Suprapubic skin (tissue), 4 donors: ENCODE results near the gene APOBEC3C. TPM values are rescaled to one million over a fixed set of nuclear protein-coding genes. Genes with fewer than 3 reads are reported as not detected.

ENCODE experiments used
- DNase-seq, 2 donors: peaks; one replicate each; pipeline ENCODE4 v3.0.0-alpha.2; 2019; ENCODE audit warnings: low spot score in 2 of 2
- H3K27ac ChIP-seq: fragments of 200-600 bp; sonication (generic); one replicate; pipeline ENCODE4 v1.5.1; 2019
- H3K27me3 ChIP-seq: fragments of 200-600 bp; sonication (generic); one replicate; pipeline ENCODE4 v1.5.1; 2019
- H3K36me3 ChIP-seq: fragments of 200-600 bp; sonication (generic); one replicate; pipeline ENCODE4 v1.5.1; 2019
- H3K4me1 ChIP-seq: fragments of 200-600 bp; sonication (generic); one replicate; pipeline ENCODE4 v1.5.1; 2019
- H3K4me3 ChIP-seq: fragments of 200-600 bp; sonication (generic); one replicate; pipeline ENCODE4 v1.5.1; 2019; ENCODE audit warnings: mild to moderate bottlenecking
- H3K9me3 ChIP-seq: fragments of 200-600 bp; sonication (generic); one replicate; pipeline ENCODE4 v1.5.1; 2019
- EP300 ChIP-seq: sonication (generic); formaldehyde crosslinking; IDR thresholded peaks from one replicate; pipeline ENCODE4 v1.6.1; 2017; ENCODE audit warnings: antibody characterized with exemption
- POLR2A ChIP-seq, 2 donors: fragments of 450-650 bp; IDR thresholded peaks; one replicate each; pipeline ENCODE4 v1.6.1; 2017; ENCODE audit warnings: antibody characterized with exemption in 2 of 2, mild to moderate bottlenecking in 2 of 2, moderate library complexity in 2 of 2
- POLR2AphosphoS5 ChIP-seq, 3 donors: sonication (generic); formaldehyde crosslinking; IDR thresholded peaks; one replicate each; pipeline ENCODE4 v1.6.1; 2017; ENCODE audit warnings: antibody characterized with exemption in 3 of 3
- WGBS: methylation state at CpG from one replicate; pipeline ENCODE4 v1.1.5; 2018; 5-methylcytosine and 5-hydroxymethylcytosine counted together
- total RNA-seq, 4 donors: library from RNA; depleted of rRNA; stranded (reverse); fragments of >200 nt; gene quantifications; one replicate each; pipeline ENCODE4 v1.1.0, GENCODE V29; 2016
- TF ChIP-seq, protein P1 (sequence below), 2 donors: fragments of 200-600 bp in 1 of 2; fragments of 450-650 bp in 1 of 2; sonication (generic) in 1 of 2; IDR thresholded peaks; one replicate each; pipeline ENCODE4 v1.5.1; 2016 to 2019; ENCODE audit warnings: antibody characterized with exemption in 2 of 2, mild to moderate bottlenecking in 1 of 2, moderate library complexity in 1 of 2

Gene APOBEC3C
- total RNA-seq = 10 to 100 TPM in 1 of 4 donors, 1 to 10 TPM in 3; 6.6 to 10.5 (median 7.8) TPM

DNA sequence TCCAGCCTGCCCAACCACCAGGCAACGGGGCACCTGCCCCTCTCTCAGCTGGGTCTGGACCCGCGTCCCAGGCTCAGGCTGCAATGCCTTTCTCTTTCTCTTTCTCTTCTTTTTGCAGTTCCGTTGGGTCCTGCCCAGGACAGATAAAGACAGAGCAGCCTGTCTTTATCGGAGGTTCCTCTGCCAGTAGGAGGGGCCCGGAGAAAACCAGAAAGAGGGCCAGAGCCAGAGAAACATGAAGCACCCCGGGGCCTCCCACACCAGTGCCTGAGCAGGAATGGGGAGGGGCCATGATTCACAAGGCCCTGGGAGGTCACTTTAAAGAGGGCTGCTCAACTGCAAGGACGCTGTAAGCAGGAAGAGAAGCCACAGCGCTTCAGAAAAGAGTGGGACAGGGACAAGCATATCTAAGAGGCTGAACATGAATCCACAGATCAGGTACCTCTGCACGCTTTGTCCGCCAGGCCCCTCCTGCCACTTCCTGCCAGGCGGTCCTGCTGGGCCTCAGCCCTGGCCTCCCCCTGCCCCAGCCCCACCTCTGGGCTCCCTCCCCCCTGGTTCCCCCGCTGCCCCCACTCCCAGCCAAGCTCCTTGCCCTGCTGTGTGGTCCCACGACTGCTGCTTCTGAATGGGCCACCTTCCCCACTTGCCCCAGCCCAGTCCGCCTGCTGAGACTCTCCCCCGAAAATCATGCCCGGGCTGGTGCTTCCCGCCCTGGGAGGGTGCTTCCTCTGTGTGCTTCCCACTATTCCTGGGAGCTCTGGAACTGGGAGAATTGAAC is at the start of gene APOBEC3C:
APOBEC3C (plus strand) TSS at position 316 of the 781 bp plus-strand sequence; CDS start at position 422, 106 bp downstream.
- DNase-seq = peak; percentile 79 to 85
- no peak for TF ChIP-seq EP300
- TF ChIP-seq, protein P1, sequence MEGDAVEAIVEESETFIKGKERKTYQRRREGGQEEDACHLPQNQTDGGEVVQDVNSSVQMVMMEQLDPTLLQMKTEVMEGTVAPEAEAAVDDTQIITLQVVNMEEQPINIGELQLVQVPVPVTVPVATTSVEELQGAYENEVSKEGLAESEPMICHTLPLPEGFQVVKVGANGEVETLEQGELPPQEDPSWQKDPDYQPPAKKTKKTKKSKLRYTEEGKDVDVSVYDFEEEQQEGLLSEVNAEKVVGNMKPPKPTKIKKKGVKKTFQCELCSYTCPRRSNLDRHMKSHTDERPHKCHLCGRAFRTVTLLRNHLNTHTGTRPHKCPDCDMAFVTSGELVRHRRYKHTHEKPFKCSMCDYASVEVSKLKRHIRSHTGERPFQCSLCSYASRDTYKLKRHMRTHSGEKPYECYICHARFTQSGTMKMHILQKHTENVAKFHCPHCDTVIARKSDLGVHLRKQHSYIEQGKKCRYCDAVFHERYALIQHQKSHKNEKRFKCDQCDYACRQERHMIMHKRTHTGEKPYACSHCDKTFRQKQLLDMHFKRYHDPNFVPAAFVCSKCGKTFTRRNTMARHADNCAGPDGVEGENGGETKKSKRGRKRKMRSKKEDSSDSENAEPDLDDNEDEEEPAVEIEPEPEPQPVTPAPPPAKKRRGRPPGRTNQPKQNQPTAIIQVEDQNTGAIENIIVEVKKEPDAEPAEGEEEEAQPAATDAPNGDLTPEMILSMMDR (IDR thresholded peaks at IDR 0.05) = no peak
- no peak for TF ChIP-seq POLR2AphosphoS5 (IDR thresholded peaks at IDR 0.05)
- TF ChIP-seq POLR2A (IDR thresholded peaks at IDR 0.05) = no peak
- 13% methylated on average over 16 of the region's 18 CpGs for WGBS
- Histone ChIP-seq H3K27me3 (no peaks in the 10 kb centered on the region), H3K36me3 (peaks cover 4% of the 10 kb centered on the region), H3K4me3 (peak within 1 kb of the TSS; percentile 57), H3K4me1 (peaks cover 20% of the 10 kb centered on the region), H3K27ac (peak within 1 kb of the TSS; percentile 83), H3K9me3 (no peaks in the 10 kb centered on the region)

- no peak for DNase-seq
- Histone ChIP-seq H3K27me3 (no peaks in the 10 kb centered on the region), H3K36me3 (no peaks in the 10 kb centered on the region), H3K27ac (no peak overlapping the region), H3K4me3 (no peak overlapping the region), H3K9me3 (no peaks in the 10 kb centered on the region), H3K4me1 (peaks cover 16% of the 10 kb centered on the region)
- no CpG with 5 or more reads among the region's 7 CpGs for WGBS
- TF ChIP-seq POLR2AphosphoS5 (IDR thresholded peaks at IDR 0.05) (no peak), EP300 (no peak), POLR2A (IDR thresholded peaks at IDR 0.05) (no peak)
- TF ChIP-seq, protein P1 (IDR thresholded peaks at IDR 0.05) = no peak
These were observed 49.8 kb upstream of the APOBEC3C start for GRCh38 chr22:38964306-38964705.

GRCh38 chr22:38964989-38965388 is 49.1 kb upstream of the APOBEC3C start:
- Histone ChIP-seq H3K4me3 (no peak overlapping the region), H3K9me3 (no peaks in the 10 kb centered on the region), H3K4me1 (peaks cover 16% of the 10 kb centered on the region), H3K27ac (no peak overlapping the region), H3K36me3 (no peaks in the 10 kb centered on the region), H3K27me3 (no peaks in the 10 kb centered on the region)
- TF ChIP-seq EP300 (no peak), POLR2A (IDR thresholded peaks at IDR 0.05) (no peak), POLR2AphosphoS5 (IDR thresholded peaks at IDR 0.05) (no peak)
- TF ChIP-seq, protein P1 (IDR thresholded peaks at IDR 0.05) = no peak
- WGBS = no CpG with 5 or more reads among the region's 4 CpGs
- DNase-seq = no peak

DNA sequence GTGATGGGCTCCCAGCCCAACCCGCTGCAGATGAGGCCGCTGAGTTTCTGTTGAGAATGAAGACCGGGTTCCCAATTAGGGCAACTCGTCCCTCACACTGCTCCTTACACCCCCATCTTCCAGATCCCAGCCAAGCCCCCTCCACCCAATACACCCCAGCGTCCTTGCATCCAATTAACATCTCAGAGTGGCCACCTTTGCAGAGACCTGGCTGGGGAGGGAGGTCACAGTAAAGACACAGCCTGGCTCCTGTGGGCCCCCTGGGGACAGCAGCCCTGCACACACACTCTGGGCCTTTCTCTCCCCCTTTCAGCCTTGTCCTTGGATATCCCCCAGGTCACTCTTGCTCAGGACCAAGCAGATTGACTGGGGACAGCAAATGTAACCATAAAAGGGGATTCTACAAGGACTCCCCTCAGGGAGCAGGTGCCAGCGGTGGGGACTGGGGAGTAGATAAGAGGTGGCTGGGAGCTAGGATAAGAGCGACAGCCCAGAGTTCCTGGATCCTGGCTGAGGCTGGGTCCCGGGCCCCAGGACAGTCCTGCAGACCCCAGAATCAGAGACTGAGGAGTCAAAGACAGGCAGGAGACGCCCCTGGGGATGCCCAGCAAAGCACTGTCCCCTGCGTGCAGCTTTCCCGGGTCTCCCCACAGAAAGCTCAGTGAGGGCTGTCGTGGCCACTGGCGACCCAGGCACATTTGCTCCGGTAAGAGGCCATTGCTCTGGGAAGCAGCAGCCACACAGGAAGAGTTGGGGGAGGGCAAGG is 48.3 kb upstream of the APOBEC3C start:
- Histone ChIP-seq H3K4me3 (no peak overlapping the region), H3K27me3 (no peaks in the 10 kb centered on the region), H3K9me3 (no peaks in the 10 kb centered on the region), H3K36me3 (no peaks in the 10 kb centered on the region), H3K4me1 (peaks cover 16% of the 10 kb centered on the region), H3K27ac (no peak overlapping the region)
- DNase-seq = no peak
- WGBS = no CpG with 5 or more reads among the region's 14 CpGs
- TF ChIP-seq, protein P1 (IDR thresholded peaks at IDR 0.05) = no peak
- TF ChIP-seq POLR2A (IDR thresholded peaks at IDR 0.05) (no peak), POLR2AphosphoS5 (IDR thresholded peaks at IDR 0.05) (no peak), EP300 (no peak)

DNA sequence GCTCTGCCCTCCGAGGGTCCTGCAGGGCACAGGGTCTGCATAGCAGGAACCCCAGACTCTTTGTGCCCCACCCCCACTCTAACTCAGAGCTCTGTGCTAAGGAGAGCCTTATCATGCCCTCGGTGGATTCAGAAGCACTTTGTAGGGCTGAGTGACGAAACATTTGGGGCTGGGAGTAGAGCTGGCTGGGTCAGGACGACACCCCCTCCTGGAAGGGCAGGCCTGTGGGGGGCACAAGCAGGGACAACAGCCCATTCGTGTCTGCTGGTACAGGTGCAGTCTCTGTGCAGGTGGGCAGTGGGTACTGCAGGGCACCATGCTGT is 47.7 kb upstream of the APOBEC3C start:
- no CpG with 5 or more reads among the region's 5 CpGs for WGBS
- DNase-seq = no peak

More for the DNA sequence above, 47.7 kb upstream of the APOBEC3C start:
- Histone ChIP-seq H3K4me1 (peaks cover 16% of the 10 kb centered on the region), H3K9me3 (no peaks in the 10 kb centered on the region), H3K27me3 (no peaks in the 10 kb centered on the region), H3K4me3 (no peak overlapping the region), H3K27ac (no peak overlapping the region), H3K36me3 (no peaks in the 10 kb centered on the region)
- no peak for TF ChIP-seq POLR2A (IDR thresholded peaks at IDR 0.05)
- no peak for TF ChIP-seq POLR2AphosphoS5 (IDR thresholded peaks at IDR 0.05)
- no peak for TF ChIP-seq EP300
- TF ChIP-seq, protein P1 (IDR thresholded peaks at IDR 0.05) = no peak
